IMR-90 (cell line): Measurements from ENCODE around the gene MBD3L5. TPM values are rescaled to one million over a fixed set of nuclear protein-coding genes. Genes with fewer than 3 reads are reported as not detected.
"Not testable (repeated sequence)": the region's sequence is repeated elsewhere in the genome, so short reads cannot be mapped to it uniquely, and the experiment has no call there.

Experiments used
- ATAC-seq: fragments of 200-7000 bp; cut with Tn5 transposase; 2 replicates; pipeline ENCODE4 v1.9.1; 2020; ENCODE audit warnings: low read depth, mild to moderate bottlenecking, moderate library complexity
- BruUV-seq: library from RNA; stranded (reverse); fragments of 400-500 nt; replicated peaks from 2 replicates; lab custom pipeline; 2021; lab: Mats Ljungman, UMichigan
- CTCF ChIA-PET: fragments of 300-600 bp; formaldehyde crosslinking; extraction: SDS; loops from one replicate; lab custom pipeline; 2021; ENCODE audit warnings: antibody characterized with exemption; lab: Yijun Ruan, JAX
- POLR2A ChIA-PET: fragments of 300-600 bp; sonication (Branson Sonifier 250); formaldehyde crosslinking; loops from one replicate; lab custom pipeline; 2022; ENCODE audit warnings: antibody characterized with exemption; ENCODE audit not compliant: unreplicated experiment; lab: Charles Lee
- DNase-seq: peaks from one replicate; pipeline ENCODE4 v3.0.0; 2013
- H2AFZ ChIP-seq: replicated peaks from 2 replicates; pipeline ENCODE3; 2013; ENCODE audit warnings: low read length, mild to moderate bottlenecking; ENCODE audit not compliant: poor library complexity
- H2AK5ac ChIP-seq: 2 replicates; pipeline ENCODE4 v1.6.1; 2013; ENCODE audit warnings: low read depth, low read length, inconsistent platforms
- H2AK9ac ChIP-seq: replicated peaks from 2 replicates; pipeline ENCODE3; 2013; ENCODE audit warnings: mild to moderate bottlenecking, low read depth, low read length, moderate library complexity; ENCODE audit not compliant: poor library complexity
- H2BK120ac ChIP-seq: 2 replicates; pipeline ENCODE4 v1.6.1; 2013; ENCODE audit warnings: low read depth, low read length, inconsistent platforms
- H2BK15ac ChIP-seq: 3 replicates; pipeline ENCODE4 v1.6.1; 2013; ENCODE audit warnings: low read depth, low read length, inconsistent platforms
- H2BK20ac ChIP-seq: 2 replicates; pipeline ENCODE4 v1.6.1; 2013; ENCODE audit warnings: low read depth, mild to moderate bottlenecking, inconsistent platforms, low read length, moderate library complexity
- H2BK5ac ChIP-seq: 2 replicates; pipeline ENCODE4 v1.6.1; 2013; ENCODE audit warnings: mild to moderate bottlenecking, low read depth, low read length, inconsistent platforms; ENCODE audit not compliant: poor library complexity, severe bottlenecking
- H3K14ac ChIP-seq: replicated peaks from 2 replicates; pipeline ENCODE4 v1.6.1; 2013; ENCODE audit warnings: low read depth, low read length, inconsistent platforms
- H3K18ac ChIP-seq: 2 replicates; pipeline ENCODE4 v1.6.1; 2013; ENCODE audit warnings: low read depth, low read length, control low read depth
- H3K23ac ChIP-seq: 2 replicates; pipeline ENCODE4 v1.6.1; 2013; ENCODE audit warnings: low read depth, low read length, inconsistent platforms
- H3K27ac ChIP-seq: 2 replicates; pipeline ENCODE4 v1.5.1; 2013; ENCODE audit warnings: mild to moderate bottlenecking, control low read depth, low read length; ENCODE audit not compliant: insufficient read depth
- H3K27me3 ChIP-seq: 2 replicates; pipeline ENCODE4 v1.6.1; 2013; ENCODE audit warnings: low read length; ENCODE audit not compliant: control insufficient read depth, insufficient read depth
- H3K36me3 ChIP-seq: 2 replicates; pipeline ENCODE4 v1.6.1; 2013; ENCODE audit warnings: low read length, mixed read lengths; ENCODE audit not compliant: control insufficient read depth, insufficient read depth
- H3K4ac ChIP-seq: 2 replicates; pipeline ENCODE4 v1.6.1; 2013; ENCODE audit warnings: low read depth, low read length, inconsistent platforms
- H3K4me1 ChIP-seq: 2 replicates; pipeline ENCODE4 v1.6.1; 2013; ENCODE audit warnings: low read length, mixed read lengths; ENCODE audit not compliant: control insufficient read depth, insufficient read depth
- H3K4me2 ChIP-seq: 2 replicates; pipeline ENCODE4 v1.6.1; 2013; ENCODE audit warnings: low read depth, mild to moderate bottlenecking, control low read depth, low read length, moderate library complexity
- H3K4me3 ChIP-seq: 2 replicates; pipeline ENCODE4 v1.5.1; 2013; ENCODE audit warnings: low read depth, mild to moderate bottlenecking, control low read depth, low read length, moderate library complexity; ENCODE audit not compliant: insufficient read depth
- H3K56ac ChIP-seq: 2 replicates; pipeline ENCODE4 v1.6.1; 2013; ENCODE audit warnings: low read length, inconsistent platforms; ENCODE audit not compliant: insufficient read depth; ENCODE audit errors: extremely low read depth
- H3K79me1 ChIP-seq, 2 experiments: 2 replicates each; pipeline ENCODE4 v1.6.1; 2013; ENCODE audit warnings: low read length in 2 of 2, inconsistent platforms in 1 of 2, low read depth in 1 of 2
- H3K9ac ChIP-seq: 2 replicates; pipeline ENCODE4 v1.6.1; 2013; ENCODE audit warnings: low read depth, low read length, control low read depth
- H3K9me1 ChIP-seq: 2 replicates; pipeline ENCODE4 v1.6.1; 2013; ENCODE audit warnings: low read length, inconsistent platforms; ENCODE audit not compliant: insufficient read depth
- H3K9me3 ChIP-seq: 2 replicates; pipeline ENCODE4 v1.6.1; 2013; ENCODE audit warnings: low read length; ENCODE audit not compliant: control insufficient read depth, insufficient read depth
- H4K20me1 ChIP-seq: 2 replicates; pipeline ENCODE4 v1.6.1; 2013; ENCODE audit warnings: low read length, inconsistent platforms; ENCODE audit not compliant: insufficient read depth
- H4K5ac ChIP-seq: 2 replicates; pipeline ENCODE4 v1.6.1; 2013; ENCODE audit warnings: mild to moderate bottlenecking, low read depth, low read length, control low read depth
- H4K8ac ChIP-seq, 2 experiments: 2 replicates each; pipeline ENCODE4 v1.6.1; 2013; ENCODE audit warnings: low read depth in 2 of 2, low read length in 2 of 2, control low read depth in 1 of 2, inconsistent platforms in 1 of 2
- H4K91ac ChIP-seq: 2 replicates; pipeline ENCODE4 v1.6.1; 2013; ENCODE audit warnings: low read depth, low read length, inconsistent platforms; ENCODE audit not compliant: insufficient read depth
- WGBS, 2 experiments: methylation state at CpG; one replicate each; pipeline versions ENCODE4 v1.1.5 to v1.1.7; 2013; ENCODE audit warnings: missing lambda C conversion rate in 2 of 2; ENCODE audit not compliant: insufficient read length in 1 of 2; ENCODE audit errors: extremely low coverage in 2 of 2; 5-methylcytosine and 5-hydroxymethylcytosine counted together
- dilution Hi-C: fragments of 300-500 bp; cut with HindIII; formaldehyde crosslinking; loops from one replicate; pipeline ENCODE4 v1.14.3; 2018; ENCODE audit warnings: low sequenced_read_pairs; ENCODE audit not compliant: unreplicated experiment
- in situ Hi-C: fragments of 300-500 bp; cut with MboI; formaldehyde crosslinking; loops from 3 replicates; pipeline ENCODE4 v1.14.3; 2019; ENCODE audit warnings: low sequenced_read_pairs, inconsistent platforms, mixed read lengths
- intact Hi-C: fragments of 100-400 bp; cut with micrococcal nuclease; formaldehyde crosslinking; loops from 2 replicates; pipeline ENCODE4 v1.10.0; 2022
- polyA plus RNA-seq, 3 experiments: library from polyadenylated mRNA; depleted of rRNA; stranded (reverse); fragments of >200 nt; gene quantifications; 2 replicates each; pipeline ENCODE4 v1.2.3, GENCODE V29; 2012; ENCODE audit warnings: low replicate concordance in 1 of 3
- total RNA-seq: library from RNA; depleted of rRNA; stranded (reverse); fragments of >200 nt; gene quantifications from 2 replicates; pipeline ENCODE4 v1.2.3, GENCODE V29; 2012

MBD3L5 gene
- total and polyA plus RNA-seq, 2 of the 4 experiments (the other 2 are of a cell fraction), result not detected

GRCh38 chr19:7040079-7040478, 9.7 kb downstream of the MBD3L5 start, which contains the start of gene MBD3L4:
Gene MBD3L4, minus strand, starts transcription at chr19:7040179. Its CDS starts 35 bp downstream, at chr19:7040144.
- H4K20me1 ChIP-seq, BruUV-seq, H3K18ac ChIP-seq, dilution Hi-C loops, H2AK5ac ChIP-seq, H4K91ac ChIP-seq, H3K4me2 ChIP-seq, H3K9me3 ChIP-seq, H4K5ac ChIP-seq, H3K79me1 ChIP-seq, intact Hi-C loops, CTCF ChIA-PET, H3K14ac ChIP-seq, in situ Hi-C loops, H3K9ac ChIP-seq, H3K4me1 ChIP-seq, H2AFZ ChIP-seq, ATAC-seq, H3K27me3 ChIP-seq, H2AK9ac ChIP-seq, H3K4ac ChIP-seq, H4K8ac ChIP-seq, H3K9me1 ChIP-seq, H3K27ac ChIP-seq, POLR2A ChIA-PET, H2BK20ac ChIP-seq, DNase-seq, H2BK15ac ChIP-seq, H2BK120ac ChIP-seq, H2BK5ac ChIP-seq, H3K56ac ChIP-seq, H3K4me3 ChIP-seq, H3K23ac ChIP-seq, H3K36me3 ChIP-seq: not testable (repeated sequence)
- whole genome bisulfite sequencing, 2 experiments, result no CpG with 5 or more reads among the region's 9 CpGs

GRCh38 chr19:7041563-7041962, 11.2 kb downstream of the MBD3L5 start:
- H2AK5ac ChIP-seq, H3K14ac ChIP-seq, H4K91ac ChIP-seq, H3K9me1 ChIP-seq, H3K79me1 ChIP-seq, H4K20me1 ChIP-seq, H2AFZ ChIP-seq, H3K23ac ChIP-seq, ATAC-seq, H3K9me3 ChIP-seq, H4K8ac ChIP-seq, dilution Hi-C loops, H3K27me3 ChIP-seq, H2BK15ac ChIP-seq, H3K36me3 ChIP-seq, H3K9ac ChIP-seq, H2BK5ac ChIP-seq, H3K18ac ChIP-seq, H3K27ac ChIP-seq, H2BK20ac ChIP-seq, POLR2A ChIA-PET, H2AK9ac ChIP-seq, CTCF ChIA-PET, BruUV-seq, H3K56ac ChIP-seq, H3K4me3 ChIP-seq, H3K4me1 ChIP-seq, H3K4me2 ChIP-seq, in situ Hi-C loops, DNase-seq, H3K4ac ChIP-seq, H2BK120ac ChIP-seq, H4K5ac ChIP-seq, intact Hi-C loops: not testable (repeated sequence)
- WGBS, 2 experiments, result no CpG with 5 or more reads among the region's 2 CpGs
